GM23338 (cell line): ENCODE results near the gene CTSK.

Experiments
- POLR2AphosphoS5 ChIP-seq: IDR thresholded peaks from 2 replicates; pipeline ENCODE4 v1.6.1; 2016; ENCODE audit warnings: antibody characterized with exemption, low read depth
- TF ChIP-seq, protein P1 (sequence below), 2 experiments: fragments of 200-600 bp in 1 of 2; sonication (generic) in 1 of 2; conservative IDR thresholded peaks; 2 replicates each; pipeline versions ENCODE4 v1.5.1 to v1.6.1; 2016 to 2017; ENCODE audit warnings: antibody characterized with exemption in 2 of 2, low read depth in 2 of 2, mild to moderate bottlenecking in 2 of 2, moderate library complexity in 1 of 2

DNA sequence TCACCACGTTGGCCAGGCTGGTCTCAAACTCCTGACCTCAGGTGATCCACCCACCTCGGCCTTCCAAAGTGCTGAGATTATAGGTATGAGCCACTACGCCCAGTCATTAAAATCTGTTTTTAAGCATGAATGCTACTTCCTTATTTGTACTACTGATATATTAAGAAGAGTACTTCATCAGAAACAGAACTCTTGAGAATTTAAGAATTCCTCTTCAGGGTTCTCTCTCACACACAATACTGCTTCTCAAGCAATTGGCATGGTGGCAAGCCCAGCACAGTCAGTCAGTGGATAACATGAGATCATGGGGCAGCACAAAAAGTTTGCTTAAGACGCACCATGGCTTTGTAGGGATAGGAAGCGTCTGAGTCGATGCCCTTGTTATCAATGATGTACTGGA lies 56.6 kb downstream of the CTSK start:
- TF ChIP-seq POLR2AphosphoS5, result no peak
- TF ChIP-seq, protein P1, sequence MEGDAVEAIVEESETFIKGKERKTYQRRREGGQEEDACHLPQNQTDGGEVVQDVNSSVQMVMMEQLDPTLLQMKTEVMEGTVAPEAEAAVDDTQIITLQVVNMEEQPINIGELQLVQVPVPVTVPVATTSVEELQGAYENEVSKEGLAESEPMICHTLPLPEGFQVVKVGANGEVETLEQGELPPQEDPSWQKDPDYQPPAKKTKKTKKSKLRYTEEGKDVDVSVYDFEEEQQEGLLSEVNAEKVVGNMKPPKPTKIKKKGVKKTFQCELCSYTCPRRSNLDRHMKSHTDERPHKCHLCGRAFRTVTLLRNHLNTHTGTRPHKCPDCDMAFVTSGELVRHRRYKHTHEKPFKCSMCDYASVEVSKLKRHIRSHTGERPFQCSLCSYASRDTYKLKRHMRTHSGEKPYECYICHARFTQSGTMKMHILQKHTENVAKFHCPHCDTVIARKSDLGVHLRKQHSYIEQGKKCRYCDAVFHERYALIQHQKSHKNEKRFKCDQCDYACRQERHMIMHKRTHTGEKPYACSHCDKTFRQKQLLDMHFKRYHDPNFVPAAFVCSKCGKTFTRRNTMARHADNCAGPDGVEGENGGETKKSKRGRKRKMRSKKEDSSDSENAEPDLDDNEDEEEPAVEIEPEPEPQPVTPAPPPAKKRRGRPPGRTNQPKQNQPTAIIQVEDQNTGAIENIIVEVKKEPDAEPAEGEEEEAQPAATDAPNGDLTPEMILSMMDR (conservative IDR thresholded peaks at IDR 0.05; ENCODE audit: low read depth in 2 of 2), result no peak
